ENCODE measurements around the gene PER2. TPM values are rescaled to one million over a fixed set of nuclear protein-coding genes. Genes with fewer than 3 reads are reported as not detected.
A peak's percentile ranks its signal among the peaks of the same experiment; 100 is the strongest.

The PER2 gene
- total and polyA plus RNA-seq, 9 of the 15 experiments (the other 6 are each of a cell fraction or from before 2014, with no cell fraction given), result 1.1 to 10.3 (median 2.9) TPM

GRCh38 chr2:238320246-238320647 is 31.8 kb upstream of the PER2 start, which contains the start of gene TRAF3IP1:
TRAF3IP1 (plus strand) TSS chr2:238320518; CDS start chr2:238320663, 145 bp downstream.
- peak; percentile 98 for ATAC-seq
- TF ChIP-seq RFX1 (IDR thresholded peaks at IDR 0.05) (peak; percentile 80), ZNF23 (CRISPR knock-in tag; IDR thresholded peaks at IDR 0.05) (no peak), ZNF766 (CRISPR knock-in tag; conservative IDR thresholded peaks at IDR 0.05) (no peak), SRSF9 (IDR thresholded peaks at IDR 0.05; ENCODE audit: borderline replicate concordance, low read depth, low read length) (no peak), SMAD4 (CRISPR knock-in tag; conservative IDR thresholded peaks at IDR 0.05) (no peak), FOS (IDR thresholded peaks at IDR 0.05; ENCODE audit: extremely low read depth, insufficient read length) (no peak), RBM25 (IDR thresholded peaks at IDR 0.05; ENCODE audit: low read depth, low read length, severe bottlenecking) (peak; percentile 11), TAF7 (tag; IDR thresholded peaks at IDR 0.05) (no peak), GMEB1 (CRISPR knock-in tag; IDR thresholded peaks at IDR 0.05) (peak; percentile 64), CBX3 (IDR thresholded peaks at IDR 0.05; ENCODE audit: borderline replicate concordance in 1 of 2, low read length in 2 of 2) (no peak), ZBTB33 (CRISPR knock-in tag; IDR thresholded peaks at IDR 0.05) (no peak), TFAP4 (CRISPR knock-in tag; IDR thresholded peaks at IDR 0.05; ENCODE audit: borderline replicate concordance) (peak; percentile 28; the same call in 1 of the 2 replicates), SMARCA4 (IDR thresholded peaks at IDR 0.05) (no peak)
- TF ChIP-seq, protein P1, sequence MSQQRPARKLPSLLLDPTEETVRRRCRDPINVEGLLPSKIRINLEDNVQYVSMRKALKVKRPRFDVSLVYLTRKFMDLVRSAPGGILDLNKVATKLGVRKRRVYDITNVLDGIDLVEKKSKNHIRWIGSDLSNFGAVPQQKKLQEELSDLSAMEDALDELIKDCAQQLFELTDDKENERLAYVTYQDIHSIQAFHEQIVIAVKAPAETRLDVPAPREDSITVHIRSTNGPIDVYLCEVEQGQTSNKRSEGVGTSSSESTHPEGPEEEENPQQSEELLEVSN (IDR thresholded peaks at IDR 0.05; ENCODE audit: borderline replicate concordance in 1 of 2, extremely low read depth in 1 of 2, insufficient read depth in 1 of 2, insufficient read length in 1 of 2, low read depth in 1 of 2, low read length in 1 of 2, poor library complexity in 1 of 2, severe bottlenecking in 1 of 2), result peak in 1 of 2 experiments; percentile 19

More at GRCh38 chr2:238320246-238320647, 31.8 kb upstream of the PER2 start, which contains the start of gene TRAF3IP1:
- 0% methylated on average over 13 of the region's 58 CpGs for WGBS (ENCODE audit: insufficient coverage, low coverage, missing lambda C conversion rate)
- intact Hi-C loops (cut with micrococcal nuclease), result no loop called here
- DNase-seq (ENCODE audit: extremely low read depth in 1 of 4, low spot score in 3 of 4) (peak; percentile 91 to 95 (median 95)), FAIRE-seq (peak; percentile 69)
- Histone ChIP-seq H3K36me3 (ENCODE audit: control insufficient read depth, insufficient read depth, low read length) (no peaks in the 10 kb centered on the region), H3K27me3 (ENCODE audit: control insufficient read depth in 2 of 2, insufficient read depth in 2 of 2, low read length in 2 of 2) (no peaks in the 10 kb centered on the region), H3K79me2 (ENCODE audit: control insufficient read depth, insufficient read depth, low read length) (no peaks in the 10 kb centered on the region), H3K4me2 (ENCODE audit: insufficient read depth, low read length) (peak within 1 kb of the TSS; percentile 81), H4K20me1 (replicated peaks; ENCODE audit: control insufficient read depth, insufficient read depth, low read length) (no peaks in the 10 kb centered on the region; the same call in 1 of the 2 replicates), H2AFZ (ENCODE audit: low read depth, low read length) (peak within 1 kb of the TSS; percentile 93), H3K9me1 (ENCODE audit: control insufficient read depth, insufficient read depth, low read length) (no peaks in the 10 kb centered on the region), H3K27ac (ENCODE audit: extremely low read depth, low read depth, low read length) (no peak within 1 kb of the TSS), H3K9me3 (replicated peaks; ENCODE audit: control insufficient read depth, insufficient read depth, low read depth, low read length) (no peaks in the 10 kb centered on the region), H3K9ac (ENCODE audit: insufficient read depth in 1 of 2, low read depth in 2 of 2, low read length in 2 of 2) (peak within 1 kb of the TSS; percentile 59 to 90), H3K4me1 (replicated peaks in 1 of 2; ENCODE audit: control insufficient read depth in 2 of 2, insufficient read depth in 2 of 2, low read length in 2 of 2) (peaks cover 0 to 25% of the 10 kb centered on the region in 2 experiments; a peak in 3 of 5 replicates), H3K4me3 (peak within 1 kb of the TSS; percentile 52)
- in situ Hi-C loops (cut with MboI), result no loop called here
- ChIA-PET POLR2A (no interaction called here), CTCF (ENCODE audit: low intra/inter-chr PET ratio) (interaction anchor here (0.6 kb wide), 1 partner anchor 113 kb away, joined by 3 read pairs; no protein-coding TSS in a partner anchor)
- no TSS peak for BruUV-seq (replicated peaks)

All from K562 (cell line).